Measurements from ENCODE around the gene TULP4.

- no peak for TF ChIP-seq INSM2 (tag by site-specific recombination; IDR thresholded peaks at IDR 0.05)
- no peak for TF ChIP-seq CTCF (tag by site-specific recombination; IDR thresholded peaks at IDR 0.05)
- no peak for TF ChIP-seq ZNF561 (tag by site-specific recombination; IDR thresholded peaks at IDR 0.05; ENCODE audit: borderline replicate concordance)
- TF ChIP-seq GLI4 (tag by site-specific recombination; IDR thresholded peaks at IDR 0.05), result no peak
- no peak for TF ChIP-seq YY1 (tag by site-specific recombination; IDR thresholded peaks at IDR 0.05)
- no peak for TF ChIP-seq ZNF184 (tag by site-specific recombination; IDR thresholded peaks at IDR 0.05)
- no peak for TF ChIP-seq ZNF747 (tag by site-specific recombination; IDR thresholded peaks at IDR 0.05)
- TF ChIP-seq BCL11A (tag by site-specific recombination; IDR thresholded peaks at IDR 0.05; ENCODE audit: low read depth), result no peak
- TF ChIP-seq ZNF837 (tag by site-specific recombination; IDR thresholded peaks at IDR 0.05), result no peak
- TF ChIP-seq ZNF404 (tag by site-specific recombination; IDR thresholded peaks at IDR 0.05), result no peak
- TF ChIP-seq ZNF776 (tag by site-specific recombination; IDR thresholded peaks at IDR 0.05; ENCODE audit: borderline replicate concordance), result no peak
- no peak for TF ChIP-seq HOXD13 (CRISPR knock-in tag; IDR thresholded peaks at IDR 0.05; ENCODE audit: borderline replicate concordance)
- no peak for TF ChIP-seq ZNF214 (tag by site-specific recombination; IDR thresholded peaks at IDR 0.05; ENCODE audit: borderline replicate concordance)
- no peak for TF ChIP-seq ZNF830 (tag by site-specific recombination; IDR thresholded peaks at IDR 0.05; ENCODE audit: low read depth)
Measured at GRCh38 chr6:158344534-158344933, 32.3 kb downstream of the TULP4 start.

Data from HEK293 (cell line).